ENCODE data around the gene SLC39A7. TPM values are rescaled to one million over a fixed set of nuclear protein-coding genes. Genes with fewer than 3 reads are reported as not detected.

The SLC39A7 gene
- total and polyA plus RNA-seq, 2 of the 13 experiments (the other 11 are each of a cell fraction or from before 2014, with no cell fraction given), result 142 to 229 TPM

DNA sequence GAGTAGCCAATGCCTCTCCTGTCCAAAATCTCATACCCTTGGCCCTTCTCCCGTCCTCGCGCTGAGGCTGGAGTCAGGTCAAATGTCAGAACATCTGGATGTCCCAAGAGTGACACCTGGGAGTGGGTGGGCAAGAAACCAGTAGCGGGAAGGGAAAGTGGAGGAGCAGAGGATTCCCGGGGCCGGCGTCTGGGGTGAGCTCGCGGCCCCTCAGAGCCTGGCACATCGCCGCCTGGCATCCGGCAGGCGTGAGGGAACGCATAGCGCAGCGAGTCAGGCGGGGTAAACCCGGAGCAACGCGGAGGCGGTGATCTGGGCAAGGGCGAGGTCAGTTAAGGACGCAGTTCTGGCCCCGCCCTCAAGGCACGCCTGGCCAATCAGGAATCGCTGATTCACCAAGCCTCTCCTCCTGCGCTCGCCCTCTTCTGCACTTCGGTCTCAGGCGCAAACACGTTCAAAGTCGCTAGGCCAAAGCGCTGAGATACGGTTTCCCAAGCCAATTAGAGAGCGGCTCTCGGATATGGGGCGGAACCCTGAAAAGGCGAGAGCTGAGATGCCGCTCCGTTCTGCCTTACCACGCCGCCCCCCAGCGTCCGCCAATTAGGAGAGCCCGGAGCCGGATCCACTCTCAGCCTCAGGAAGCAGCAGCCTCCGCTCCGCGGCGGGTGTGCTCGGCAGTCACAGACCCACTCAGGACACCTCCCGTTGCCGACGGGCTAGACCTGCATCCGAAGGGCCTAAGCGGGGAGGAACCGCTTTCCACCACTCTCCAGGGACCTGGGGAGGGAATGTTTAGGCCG is 48.5 kb downstream of the SLC39A7 start (continued):
- TF ChIP-seq BHLHE40 (IDR thresholded peaks at IDR 0.05; ENCODE audit: low read length), result no peak
- TF ChIP-seq TBL1XR1 (IDR thresholded peaks at IDR 0.05; ENCODE audit: borderline replicate concordance, low read length, partially characterized antibody), result peak; percentile 24
- TF ChIP-seq, protein P1, sequence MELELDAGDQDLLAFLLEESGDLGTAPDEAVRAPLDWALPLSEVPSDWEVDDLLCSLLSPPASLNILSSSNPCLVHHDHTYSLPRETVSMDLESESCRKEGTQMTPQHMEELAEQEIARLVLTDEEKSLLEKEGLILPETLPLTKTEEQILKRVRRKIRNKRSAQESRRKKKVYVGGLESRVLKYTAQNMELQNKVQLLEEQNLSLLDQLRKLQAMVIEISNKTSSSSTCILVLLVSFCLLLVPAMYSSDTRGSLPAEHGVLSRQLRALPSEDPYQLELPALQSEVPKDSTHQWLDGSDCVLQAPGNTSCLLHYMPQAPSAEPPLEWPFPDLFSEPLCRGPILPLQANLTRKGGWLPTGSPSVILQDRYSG (CRISPR knock-in tag; IDR thresholded peaks at IDR 0.05), result no peak
- peak; percentile 88 for TF ChIP-seq GABPB1 (CRISPR knock-in tag; IDR thresholded peaks at IDR 0.05)
- TF ChIP-seq, protein P2, sequence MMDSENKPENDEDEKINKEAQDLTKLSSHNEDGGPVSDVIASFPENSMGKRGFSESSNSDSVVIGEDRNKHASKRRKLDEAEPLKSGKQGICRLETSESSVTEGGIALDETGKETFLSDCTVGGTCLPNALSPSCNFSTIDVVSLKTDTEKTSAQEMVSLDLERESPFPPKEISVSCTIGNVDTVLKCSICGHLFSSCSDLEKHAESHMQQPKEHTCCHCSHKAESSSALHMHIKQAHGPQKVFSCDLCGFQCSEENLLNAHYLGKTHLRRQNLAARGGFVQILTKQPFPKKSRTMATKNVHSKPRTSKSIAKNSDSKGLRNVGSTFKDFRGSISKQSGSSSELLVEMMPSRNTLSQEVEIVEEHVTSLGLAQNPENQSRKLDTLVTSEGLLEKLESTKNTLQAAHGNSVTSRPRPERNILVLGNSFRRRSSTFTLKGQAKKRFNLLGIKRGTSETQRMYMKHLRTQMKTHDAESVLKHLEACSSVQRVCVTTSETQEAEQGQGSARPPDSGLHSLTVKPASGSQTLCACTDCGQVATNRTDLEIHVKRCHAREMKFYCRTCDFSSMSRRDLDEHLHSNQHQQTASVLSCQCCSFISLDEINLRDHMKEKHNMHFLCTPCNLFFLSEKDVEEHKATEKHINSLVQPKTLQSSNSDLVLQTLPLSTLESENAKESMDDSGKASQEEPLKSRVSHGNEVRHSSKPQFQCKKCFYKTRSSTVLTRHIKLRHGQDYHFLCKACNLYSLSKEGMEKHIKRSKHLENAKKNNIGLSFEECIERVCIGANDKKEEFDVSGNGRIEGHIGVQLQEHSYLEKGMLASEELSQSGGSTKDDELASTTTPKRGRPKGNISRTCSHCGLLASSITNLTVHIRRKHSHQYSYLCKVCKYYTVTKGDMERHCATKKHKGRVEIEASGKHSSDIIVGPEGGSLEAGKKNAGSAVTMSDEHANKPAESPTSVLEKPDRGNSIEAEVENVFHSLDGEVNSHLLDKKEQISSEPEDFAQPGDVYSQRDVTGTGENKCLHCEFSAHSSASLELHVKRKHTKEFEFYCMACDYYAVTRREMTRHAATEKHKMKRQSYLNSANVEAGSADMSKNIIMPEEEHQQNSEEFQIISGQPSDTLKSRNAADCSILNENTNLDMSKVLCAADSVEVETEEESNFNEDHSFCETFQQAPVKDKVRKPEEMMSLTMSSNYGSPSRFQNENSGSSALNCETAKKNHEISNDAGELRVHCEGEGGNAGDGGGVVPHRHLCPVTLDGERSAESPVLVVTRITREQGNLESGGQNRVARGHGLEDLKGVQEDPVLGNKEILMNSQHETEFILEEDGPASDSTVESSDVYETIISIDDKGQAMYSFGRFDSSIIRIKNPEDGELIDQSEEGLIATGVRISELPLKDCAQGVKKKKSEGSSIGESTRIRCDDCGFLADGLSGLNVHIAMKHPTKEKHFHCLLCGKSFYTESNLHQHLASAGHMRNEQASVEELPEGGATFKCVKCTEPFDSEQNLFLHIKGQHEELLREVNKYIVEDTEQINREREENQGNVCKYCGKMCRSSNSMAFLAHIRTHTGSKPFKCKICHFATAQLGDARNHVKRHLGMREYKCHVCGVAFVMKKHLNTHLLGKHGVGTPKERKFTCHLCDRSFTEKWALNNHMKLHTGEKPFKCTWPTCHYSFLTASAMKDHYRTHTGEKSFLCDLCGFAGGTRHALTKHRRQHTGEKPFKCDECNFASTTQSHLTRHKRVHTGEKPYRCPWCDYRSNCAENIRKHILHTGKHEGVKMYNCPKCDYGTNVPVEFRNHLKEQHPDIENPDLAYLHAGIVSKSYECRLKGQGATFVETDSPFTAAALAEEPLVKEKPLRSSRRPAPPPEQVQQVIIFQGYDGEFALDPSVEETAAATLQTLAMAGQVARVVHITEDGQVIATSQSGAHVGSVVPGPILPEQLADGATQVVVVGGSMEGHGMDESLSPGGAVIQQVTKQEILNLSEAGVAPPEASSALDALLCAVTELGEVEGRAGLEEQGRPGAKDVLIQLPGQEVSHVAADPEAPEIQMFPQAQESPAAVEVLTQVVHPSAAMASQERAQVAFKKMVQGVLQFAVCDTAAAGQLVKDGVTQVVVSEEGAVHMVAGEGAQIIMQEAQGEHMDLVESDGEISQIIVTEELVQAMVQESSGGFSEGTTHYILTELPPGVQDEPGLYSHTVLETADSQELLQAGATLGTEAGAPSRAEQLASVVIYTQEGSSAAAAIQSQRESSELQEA (CRISPR knock-in tag; IDR thresholded peaks at IDR 0.05; ENCODE audit: not compliant biosample characterization), result peak; percentile 77
- TF ChIP-seq, protein P3, sequence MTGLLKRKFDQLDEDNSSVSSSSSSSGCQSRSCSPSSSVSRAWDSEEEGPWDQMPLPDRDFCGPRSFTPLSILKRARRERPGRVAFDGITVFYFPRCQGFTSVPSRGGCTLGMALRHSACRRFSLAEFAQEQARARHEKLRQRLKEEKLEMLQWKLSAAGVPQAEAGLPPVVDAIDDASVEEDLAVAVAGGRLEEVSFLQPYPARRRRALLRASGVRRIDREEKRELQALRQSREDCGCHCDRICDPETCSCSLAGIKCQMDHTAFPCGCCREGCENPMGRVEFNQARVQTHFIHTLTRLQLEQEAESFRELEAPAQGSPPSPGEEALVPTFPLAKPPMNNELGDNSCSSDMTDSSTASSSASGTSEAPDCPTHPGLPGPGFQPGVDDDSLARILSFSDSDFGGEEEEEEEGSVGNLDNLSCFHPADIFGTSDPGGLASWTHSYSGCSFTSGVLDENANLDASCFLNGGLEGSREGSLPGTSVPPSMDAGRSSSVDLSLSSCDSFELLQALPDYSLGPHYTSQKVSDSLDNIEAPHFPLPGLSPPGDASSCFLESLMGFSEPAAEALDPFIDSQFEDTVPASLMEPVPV (CRISPR knock-in tag; IDR thresholded peaks at IDR 0.05), result peak; percentile 86
- peak; percentile 82 for TF ChIP-seq ZNF430 (CRISPR knock-in tag; IDR thresholded peaks at IDR 0.05)
- no peak for TF ChIP-seq ZSCAN25 (CRISPR knock-in tag; IDR thresholded peaks at IDR 0.05)
- TF ChIP-seq MIXL1 (CRISPR knock-in tag; IDR thresholded peaks at IDR 0.05), result peak; percentile 91
- TF ChIP-seq SALL1 (CRISPR knock-in tag; IDR thresholded peaks at IDR 0.05), result no peak; the same call in none of the 2 replicates
- TF ChIP-seq NFKB2 (CRISPR knock-in tag; IDR thresholded peaks at IDR 0.05; ENCODE audit: borderline replicate concordance), result peak; percentile 55; the same call in 1 of the 2 replicates
- peak; percentile 27; the same call in 1 of the 2 replicates for TF ChIP-seq MEIS2 (CRISPR knock-in tag; IDR thresholded peaks at IDR 0.05)
- TF ChIP-seq ZFP41 (CRISPR knock-in tag; IDR thresholded peaks at IDR 0.05; ENCODE audit: borderline replicate concordance), result no peak
- TF ChIP-seq ZNF879 (CRISPR knock-in tag; IDR thresholded peaks at IDR 0.05), result no peak
- TF ChIP-seq ZBTB38 (CRISPR knock-in tag; IDR thresholded peaks at IDR 0.05), result peak; percentile 48; the same call in 1 of the 2 replicates
- peak; percentile 86 for TF ChIP-seq SAP130 (CRISPR knock-in tag; IDR thresholded peaks at IDR 0.05; ENCODE audit: low read depth)
- no peak; the same call in 1 of the 2 replicates for TF ChIP-seq ZNF446 (CRISPR knock-in tag; IDR thresholded peaks at IDR 0.05)
- peak; percentile 13; the same call in 1 of the 2 replicates for TF ChIP-seq FOXO1 (CRISPR knock-in tag; IDR thresholded peaks at IDR 0.05)
- TF ChIP-seq ZNF17 (CRISPR knock-in tag; IDR thresholded peaks at IDR 0.05), result no peak
